ENCODE measurements around the gene N4BP2L1. TPM values are rescaled to one million over a fixed set of nuclear protein-coding genes. Genes with fewer than 3 reads are reported as not detected.

N4BP2L1 gene
- total and polyA plus RNA-seq, 2 experiments from 2014 or later = 1.2 to 1.4 TPM

Small RNA genes lying within 50 kb of the gene (small RNA-seq; reads per million reads assigned to genes)
- gene RF00190 (ENCODE audit: low read depth, low replicate concordance) = not detected

Other genes starting within 250 kb of the N4BP2L1 start
- gene ZAR1L, start 112.8 kb downstream of the N4BP2L1 start, total RNA-seq (2014; rRNA removed; shearing (Covaris generic)) = not detected in 2 replicates
- not detected in 2 replicates for gene ZAR1L, start 112.8 kb downstream of the N4BP2L1 start, polyA plus RNA-seq (2016; fragmentation: Nextera tagmentation; extraction: Ambion mirVana)
- gene BRCA2, start 112.6 kb downstream of the N4BP2L1 start, total RNA-seq (2014; rRNA removed; shearing (Covaris generic)) = 3.7 and 10.0 TPM in 2 replicates
- 4.0 and 5.3 TPM in 2 replicates for gene BRCA2, start 112.6 kb downstream of the N4BP2L1 start, polyA plus RNA-seq (2016; fragmentation: Nextera tagmentation; extraction: Ambion mirVana)
- gene N4BP2L2, start 110.7 kb upstream of the N4BP2L1 start, total RNA-seq (2014; rRNA removed; shearing (Covaris generic)) = 70.1 and 70.3 TPM in 2 replicates
- 68.3 and 89.4 TPM in 2 replicates for gene N4BP2L2, start 110.7 kb upstream of the N4BP2L1 start, polyA plus RNA-seq (2016; fragmentation: Nextera tagmentation; extraction: Ambion mirVana)
- 13.4 and 14.5 TPM in 2 replicates for gene PDS5B, start 158.3 kb upstream of the N4BP2L1 start, total RNA-seq (2014; rRNA removed; shearing (Covaris generic))
- 13.6 and 14.2 TPM in 2 replicates for gene PDS5B, start 158.3 kb upstream of the N4BP2L1 start, polyA plus RNA-seq (2016; fragmentation: Nextera tagmentation; extraction: Ambion mirVana)

All from GM23248 (cell line).